MM.1S (cell line): ENCODE results near the gene ZNF79.

Experiments used
- CTCF ChIP-seq: fragments of 300-600 bp; sonication (generic); IDR thresholded peaks from 2 replicates; pipeline ENCODE4 v1.5.1; 2016; ENCODE audit warnings: antibody characterized with exemption, low read length, mixed read lengths
- EZH2 ChIP-seq: fragments of 300-600 bp; sonication (generic); optimal IDR thresholded peaks from 2 replicates; pipeline ENCODE3; 2017; ENCODE audit warnings: low read depth, mild to moderate bottlenecking, antibody characterized with exemption, low read length, mixed read lengths

- TF ChIP-seq EZH2: no peak
- TF ChIP-seq CTCF: no peak
These were observed 6.8 kb upstream of the ZNF79 start for GRCh38 chr9:127417131-127418036.
